Measurements from ENCODE around the gene MAF.
A peak's percentile ranks its signal among the peaks of the same experiment; 100 is the strongest.

MAF gene

DNA sequence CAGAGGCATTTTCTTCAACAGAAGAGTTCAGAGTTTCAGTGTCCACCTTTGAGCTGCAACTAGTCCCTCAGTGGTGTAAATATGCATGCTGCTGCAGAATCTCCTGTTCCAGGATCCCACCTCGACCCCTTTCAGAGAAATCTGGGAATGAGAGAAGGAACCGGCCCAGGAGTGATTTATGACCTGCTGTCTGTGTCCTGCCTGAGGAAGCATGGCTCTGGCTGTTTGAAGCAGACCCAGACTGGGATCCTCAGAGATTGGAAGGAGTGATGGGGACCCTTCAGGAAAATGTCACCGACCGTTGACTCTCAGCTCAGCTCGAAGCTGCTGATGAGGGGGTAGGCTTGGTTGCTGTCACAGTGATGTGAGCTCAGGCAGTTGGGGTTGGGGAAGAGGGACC, 8.4 kb upstream of the MAF start:
- H3K9ac ChIP-seq (ENCODE audit: low read length): no peak overlapping the region
- no peaks in the 10 kb centered on the region for H3K27me3 ChIP-seq (ENCODE audit: control insufficient read depth, insufficient read depth, low read length)
- no peaks in the 10 kb centered on the region for H3K36me3 ChIP-seq (ENCODE audit: control insufficient read depth, insufficient read depth, low read length)
- H3K4me1 ChIP-seq (ENCODE audit: control insufficient read depth, insufficient read depth, low read length): no peaks in the 10 kb centered on the region
- no peak overlapping the region for H3K4me3 ChIP-seq (ENCODE audit: low read length)
- H3K27ac ChIP-seq (ENCODE audit: low read depth, low read length): no peak overlapping the region

DNA sequence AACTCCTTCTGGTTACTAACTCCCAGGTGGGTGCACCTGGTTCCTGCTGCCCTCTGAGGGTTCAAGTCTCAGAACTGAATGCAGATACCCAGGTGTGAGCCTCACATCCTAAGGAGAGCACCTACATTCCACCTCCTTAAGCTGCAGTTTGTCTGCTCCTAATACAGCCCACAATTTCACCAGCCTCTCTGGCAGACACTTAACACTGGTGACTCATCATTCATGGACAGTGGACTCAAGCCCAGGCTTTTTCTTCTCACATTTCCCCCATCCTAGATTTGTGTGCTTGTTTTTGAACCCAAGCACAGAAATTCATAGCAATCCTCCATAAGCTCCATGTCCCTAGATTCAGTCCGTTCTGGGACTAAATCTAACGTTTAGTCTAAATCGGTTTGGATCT, 7.0 kb upstream of the MAF start:
- H3K4me1 ChIP-seq (ENCODE audit: control insufficient read depth, insufficient read depth, low read length): peaks cover 3% of the 10 kb centered on the region
- H3K36me3 ChIP-seq (ENCODE audit: control insufficient read depth, insufficient read depth, low read length): no peaks in the 10 kb centered on the region
- H3K4me3 ChIP-seq (ENCODE audit: low read length): no peak overlapping the region
- H3K27ac ChIP-seq (ENCODE audit: low read depth, low read length): no peak overlapping the region
- H3K27me3 ChIP-seq (ENCODE audit: control insufficient read depth, insufficient read depth, low read length): no peaks in the 10 kb centered on the region
- no peak overlapping the region for H3K9ac ChIP-seq (ENCODE audit: low read length)

DNA sequence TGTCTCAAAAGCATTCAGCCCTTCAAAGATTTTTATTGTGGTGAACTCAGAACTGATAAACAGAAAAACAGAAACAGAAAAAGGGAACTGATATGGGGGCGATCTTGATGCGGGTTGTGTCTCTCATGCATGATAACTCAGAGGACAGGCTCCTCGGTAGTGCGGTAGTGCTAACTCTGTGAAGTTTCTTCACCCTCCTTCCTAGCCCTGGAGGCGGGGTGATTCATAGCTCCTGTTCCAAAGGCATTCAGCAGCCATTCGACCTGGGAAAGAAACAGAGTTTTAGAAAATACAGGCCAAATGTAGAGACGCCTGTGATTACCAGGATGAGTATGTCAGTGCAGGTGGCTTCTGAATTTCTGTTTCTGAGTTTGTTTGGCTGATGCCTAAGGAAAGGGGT, 5.5 kb upstream of the MAF start:
- peaks cover 3% of the 10 kb centered on the region for H3K27me3 ChIP-seq (ENCODE audit: control insufficient read depth, insufficient read depth, low read length)
- H3K27ac ChIP-seq (ENCODE audit: low read depth, low read length): no peak overlapping the region
- H3K9ac ChIP-seq (ENCODE audit: low read length): no peak overlapping the region
- no peak overlapping the region for H3K4me3 ChIP-seq (ENCODE audit: low read length)
- peaks cover 6% of the 10 kb centered on the region for H3K4me1 ChIP-seq (ENCODE audit: control insufficient read depth, insufficient read depth, low read length)
- H3K36me3 ChIP-seq (ENCODE audit: control insufficient read depth, insufficient read depth, low read length): no peaks in the 10 kb centered on the region

DNA sequence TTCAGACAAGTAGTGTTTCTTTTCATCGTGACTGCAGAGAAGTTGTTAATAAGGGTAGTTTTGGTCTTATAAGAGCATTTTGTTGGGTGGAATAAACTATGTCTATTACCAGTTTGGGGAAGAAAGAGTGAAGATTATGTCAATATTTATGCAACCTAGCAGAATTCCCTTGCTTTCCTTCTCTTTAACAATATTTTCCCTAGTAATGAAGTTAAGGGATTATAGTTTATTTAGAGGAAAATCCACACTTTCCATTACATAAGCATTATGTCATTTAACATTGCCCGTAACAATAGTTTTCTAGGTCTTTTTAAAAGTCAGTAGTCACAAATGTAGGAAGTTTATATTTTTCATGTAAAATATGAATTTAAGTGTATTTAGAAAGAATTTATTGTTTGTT, 2.5 kb upstream of the MAF start:
- peaks cover 3% of the 10 kb centered on the region for H3K27me3 ChIP-seq (ENCODE audit: control insufficient read depth, insufficient read depth, low read length)
- H3K36me3 ChIP-seq (ENCODE audit: control insufficient read depth, insufficient read depth, low read length): no peaks in the 10 kb centered on the region
- H3K4me1 ChIP-seq (ENCODE audit: control insufficient read depth, insufficient read depth, low read length): peaks cover 6% of the 10 kb centered on the region
- H3K4me3 ChIP-seq (ENCODE audit: low read length): no peak overlapping the region
- H3K9ac ChIP-seq (ENCODE audit: low read length): no peak overlapping the region
- H3K27ac ChIP-seq (ENCODE audit: low read depth, low read length): no peak overlapping the region

DNA sequence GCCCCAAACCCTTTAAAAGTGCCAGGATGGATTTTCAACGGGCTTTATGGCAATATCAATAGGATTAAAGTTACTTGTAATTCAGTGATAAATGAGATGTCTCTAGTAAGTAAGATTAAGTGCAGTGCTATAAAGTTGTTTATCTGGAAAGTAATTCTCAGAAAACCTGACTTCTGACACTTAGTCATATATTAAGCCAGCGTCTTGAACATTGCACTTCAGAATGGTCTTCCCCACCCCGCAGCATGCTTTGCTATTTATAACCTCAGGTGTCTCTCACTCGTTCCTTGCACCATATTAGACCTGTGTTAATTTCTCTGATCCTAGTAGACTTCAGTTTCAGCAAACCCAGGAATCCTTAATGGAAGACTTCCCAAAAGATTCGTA, 2.1 kb upstream of the MAF start:
- H3K9ac ChIP-seq (ENCODE audit: low read length): no peak overlapping the region
- peaks cover 6% of the 10 kb centered on the region for H3K4me1 ChIP-seq (ENCODE audit: control insufficient read depth, insufficient read depth, low read length)
- peaks cover 3% of the 10 kb centered on the region for H3K27me3 ChIP-seq (ENCODE audit: control insufficient read depth, insufficient read depth, low read length)
- H3K36me3 ChIP-seq (ENCODE audit: control insufficient read depth, insufficient read depth, low read length): no peaks in the 10 kb centered on the region
- no peak overlapping the region for H3K4me3 ChIP-seq (ENCODE audit: low read length)
- H3K27ac ChIP-seq (ENCODE audit: low read depth, low read length): no peak overlapping the region

DNA sequence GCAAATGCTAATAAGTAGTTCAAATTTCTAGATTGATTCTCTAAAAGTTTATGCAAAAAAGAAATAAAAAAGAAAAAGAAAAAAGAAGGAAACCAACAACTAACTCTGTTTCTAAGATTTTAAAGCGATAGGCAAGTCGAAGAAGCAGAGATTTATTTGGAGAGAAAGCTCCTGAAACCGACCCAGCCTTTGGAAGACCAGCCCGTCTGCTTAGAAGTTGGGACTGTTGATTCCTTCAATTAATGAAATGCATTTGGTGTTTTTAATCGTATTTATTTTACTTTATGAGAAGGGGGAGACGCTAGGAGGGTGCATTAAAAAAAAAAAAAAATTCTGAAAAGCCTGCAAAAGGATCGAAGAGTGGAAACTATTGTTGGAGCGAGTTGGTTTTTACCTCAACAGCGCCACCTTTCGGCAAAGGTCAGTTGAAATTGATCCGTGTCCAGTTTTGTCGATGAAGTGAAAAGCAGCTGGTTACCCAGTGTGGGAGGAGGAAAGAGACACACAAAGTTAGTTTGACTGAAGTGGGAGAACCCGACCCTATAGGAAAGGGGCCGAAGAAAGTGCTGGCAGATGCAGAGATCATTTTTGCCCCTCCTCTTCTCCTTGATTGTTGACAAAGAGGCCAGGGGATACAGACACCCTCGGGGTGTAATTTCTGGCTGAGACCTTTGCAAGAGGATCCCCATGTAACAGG, 1.5 kb upstream of the MAF start:
- no peaks in the 10 kb centered on the region for H3K36me3 ChIP-seq (ENCODE audit: control insufficient read depth, insufficient read depth, low read length)
- peaks cover 6% of the 10 kb centered on the region for H3K4me1 ChIP-seq (ENCODE audit: control insufficient read depth, insufficient read depth, low read length)
- peak overlapping the region; percentile 63 for H3K27ac ChIP-seq (ENCODE audit: low read depth, low read length)
- H3K9ac ChIP-seq (ENCODE audit: low read length): no peak overlapping the region
- peaks cover 3% of the 10 kb centered on the region for H3K27me3 ChIP-seq (ENCODE audit: control insufficient read depth, insufficient read depth, low read length)
- peak overlapping the region; percentile 87 for H3K4me3 ChIP-seq (ENCODE audit: low read length)

DNA sequence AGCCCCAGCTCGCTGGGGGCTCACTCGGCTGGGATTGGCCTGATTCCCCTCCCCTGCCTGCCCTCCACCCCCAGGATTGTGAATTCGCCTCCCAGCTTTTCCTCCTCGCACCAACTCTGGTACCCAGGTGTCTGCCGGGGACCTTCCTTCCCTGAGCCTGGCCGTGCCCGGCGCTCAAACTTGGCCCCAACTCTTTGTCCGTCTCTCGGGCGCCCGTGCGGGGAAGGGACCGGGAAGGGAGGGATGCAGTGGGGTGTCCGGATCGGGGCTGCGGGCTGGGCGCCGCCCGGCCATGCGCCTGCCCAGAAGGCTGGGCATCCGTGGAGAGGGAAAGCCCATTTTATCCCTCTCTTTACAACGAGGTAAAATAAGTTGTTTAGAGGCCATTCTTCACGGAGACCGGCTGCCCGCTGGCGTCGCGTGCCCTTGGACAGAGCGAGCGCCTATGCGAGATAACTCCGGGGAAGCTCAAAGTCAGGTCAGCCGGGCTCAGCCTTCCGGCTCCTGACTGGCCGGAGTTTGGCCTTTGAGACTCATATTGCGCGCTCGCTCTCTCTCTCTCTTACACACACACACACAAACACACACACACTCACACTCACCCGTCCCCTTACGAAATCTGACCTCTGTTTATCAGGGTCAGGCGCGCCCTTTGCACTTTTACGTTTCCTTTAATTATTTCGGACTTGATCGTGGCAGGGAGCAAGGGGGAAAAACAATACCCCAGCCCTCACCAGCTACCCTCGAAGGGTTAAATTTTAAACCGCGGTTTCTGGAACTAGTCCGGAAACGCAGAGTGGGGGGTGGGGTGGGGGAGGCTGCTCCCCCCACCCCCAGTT, 774 bp upstream of the MAF start:
- peak overlapping the region; percentile 76 for H3K9ac ChIP-seq (ENCODE audit: low read length)
- no peaks in the 10 kb centered on the region for H3K36me3 ChIP-seq (ENCODE audit: control insufficient read depth, insufficient read depth, low read length)
- peak overlapping the region; percentile 87 for H3K4me3 ChIP-seq (ENCODE audit: low read length)
- H3K27me3 ChIP-seq (ENCODE audit: control insufficient read depth, insufficient read depth, low read length): peaks cover 3% of the 10 kb centered on the region
- peak overlapping the region; percentile 63 for H3K27ac ChIP-seq (ENCODE audit: low read depth, low read length)
- H3K4me1 ChIP-seq (ENCODE audit: control insufficient read depth, insufficient read depth, low read length): peaks cover 6% of the 10 kb centered on the region

DNA sequence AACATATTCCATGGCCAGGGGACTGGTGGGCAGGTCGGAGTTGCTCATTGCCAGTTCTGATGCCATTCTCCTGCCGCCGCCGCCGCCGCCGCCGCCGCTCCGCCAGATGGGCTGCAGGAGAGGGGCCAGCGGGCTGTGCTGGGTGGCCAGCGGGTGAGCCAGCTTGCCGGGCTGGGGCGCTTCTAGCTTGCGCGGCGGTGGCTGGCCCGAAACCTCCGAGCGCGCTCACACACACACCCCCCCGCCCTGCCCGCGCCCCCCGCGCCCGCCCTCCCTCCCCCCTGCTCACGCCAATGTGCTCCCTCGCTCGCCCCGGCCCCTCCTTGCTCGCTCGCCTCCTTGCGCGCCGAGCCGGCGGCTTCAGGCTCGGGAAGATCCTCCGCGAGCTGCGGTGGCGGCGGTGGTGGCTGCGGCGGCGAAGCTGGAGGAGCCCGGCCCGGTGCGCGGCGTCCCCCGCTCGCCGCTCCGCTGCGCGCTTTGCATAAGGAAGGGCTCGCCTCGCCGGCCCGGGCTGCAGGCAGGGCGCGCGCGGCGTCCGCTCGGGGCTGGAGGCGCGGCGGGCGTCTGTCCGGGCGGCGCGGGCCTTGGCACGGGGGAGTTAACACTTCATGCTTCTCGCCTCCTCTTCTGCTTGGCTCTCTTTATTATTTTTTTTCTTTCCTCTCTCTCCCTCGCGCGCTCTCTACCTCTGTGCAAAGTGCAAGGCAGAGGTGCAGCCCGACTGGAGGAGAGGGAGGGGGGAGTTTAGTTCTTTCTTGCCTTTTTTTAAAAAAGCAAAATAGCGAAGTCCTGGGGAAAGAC, 500 bp downstream of the MAF start:
- peak overlapping the region; percentile 87 for H3K4me3 ChIP-seq (ENCODE audit: low read length)
- peak overlapping the region; percentile 63 for H3K27ac ChIP-seq (ENCODE audit: low read depth, low read length)

DNA sequence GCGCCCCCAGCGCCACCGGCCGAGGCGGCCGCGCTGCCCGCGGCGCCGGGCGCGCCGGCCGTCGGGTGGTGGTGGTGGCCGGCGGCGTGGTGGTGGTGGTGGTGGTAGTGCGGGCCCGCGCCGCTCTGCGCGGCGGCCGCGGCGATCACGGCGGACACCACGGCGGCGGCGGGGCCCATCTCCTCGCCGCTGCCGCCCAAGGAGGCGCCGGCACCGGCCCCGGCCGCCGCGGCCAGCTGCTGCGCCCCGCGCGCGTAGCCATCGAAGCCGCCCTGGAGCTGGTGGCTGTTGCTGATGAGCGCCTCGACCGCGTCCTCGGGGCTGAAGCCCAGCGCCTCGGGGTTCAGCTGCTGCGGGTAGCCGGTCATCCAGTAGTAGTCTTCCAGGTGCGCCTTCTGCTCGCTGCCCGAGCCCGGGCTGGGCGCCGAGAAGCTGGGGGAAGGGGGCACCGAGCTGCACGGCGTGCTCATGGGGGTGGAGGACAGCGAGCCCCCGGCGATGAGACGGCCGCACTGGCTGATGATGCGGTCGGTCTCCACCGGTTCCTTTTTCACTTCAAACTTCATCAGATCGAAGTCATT, 1.2 kb downstream of the MAF start:
- Histone ChIP-seq H3K27ac (ENCODE audit: low read depth, low read length) (peak overlapping the region; percentile 62), H3K27me3 (ENCODE audit: control insufficient read depth, insufficient read depth, low read length) (peaks cover 3% of the 10 kb centered on the region), H3K4me3 (ENCODE audit: low read length) (peak overlapping the region; percentile 82), H3K9ac (ENCODE audit: low read length) (no peak overlapping the region), H3K36me3 (ENCODE audit: control insufficient read depth, insufficient read depth, low read length) (no peaks in the 10 kb centered on the region), H3K4me1 (ENCODE audit: control insufficient read depth, insufficient read depth, low read length) (peaks cover 6% of the 10 kb centered on the region)

More for the DNA sequence above, 500 bp downstream of the MAF start:
- Histone ChIP-seq H3K9ac (ENCODE audit: low read length) (peak overlapping the region; percentile 52), H3K36me3 (ENCODE audit: control insufficient read depth, insufficient read depth, low read length) (no peaks in the 10 kb centered on the region), H3K27me3 (ENCODE audit: control insufficient read depth, insufficient read depth, low read length) (peaks cover 3% of the 10 kb centered on the region), H3K4me1 (ENCODE audit: control insufficient read depth, insufficient read depth, low read length) (peaks cover 6% of the 10 kb centered on the region)

DNA sequence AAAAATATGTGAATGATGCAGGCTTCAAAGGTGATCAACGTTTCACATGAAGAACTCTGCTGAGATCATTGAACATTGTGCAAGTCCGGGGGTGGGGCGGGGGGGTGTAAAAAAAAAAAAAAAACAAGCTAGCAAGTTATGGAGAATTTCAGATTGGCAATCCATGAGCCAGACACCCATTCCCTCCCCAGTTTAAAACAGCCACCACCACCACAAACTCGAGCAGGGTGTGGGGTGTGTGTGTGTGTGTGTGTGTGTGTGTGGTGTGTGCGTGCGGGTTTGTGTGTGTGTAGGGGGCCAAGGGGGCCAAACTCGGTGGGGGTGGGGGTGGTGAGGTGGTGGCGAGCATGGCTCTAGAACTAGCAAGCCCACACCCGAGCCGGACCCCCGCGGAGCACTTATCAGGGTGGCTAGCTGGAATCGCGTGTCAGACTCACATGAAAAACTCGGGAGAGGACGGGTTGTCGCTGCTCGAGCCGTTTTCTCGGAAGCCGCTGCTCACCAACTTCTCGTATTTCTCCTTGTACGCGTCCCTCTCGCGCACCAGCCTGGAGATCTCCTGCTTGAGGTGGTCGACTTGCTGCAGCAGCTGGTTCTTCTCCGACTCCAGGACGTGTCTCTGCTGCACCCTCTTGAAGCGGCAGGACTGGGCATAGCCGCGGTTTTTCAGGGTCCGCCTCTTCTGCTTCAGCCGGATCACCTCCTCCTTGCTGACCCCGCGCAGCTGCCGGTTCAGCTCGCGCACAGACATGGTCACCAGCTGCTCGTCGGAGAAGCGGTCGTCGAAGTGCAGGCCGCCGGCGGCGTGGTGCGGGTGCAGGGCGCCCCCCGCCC, 2.0 kb downstream of the MAF start:
- H3K4me1 ChIP-seq (ENCODE audit: control insufficient read depth, insufficient read depth, low read length): peaks cover 6% of the 10 kb centered on the region
- peak overlapping the region; percentile 48 for H3K27ac ChIP-seq (ENCODE audit: low read depth, low read length)
- H3K9ac ChIP-seq (ENCODE audit: low read length): peak overlapping the region; percentile 58
- no peaks in the 10 kb centered on the region for H3K36me3 ChIP-seq (ENCODE audit: control insufficient read depth, insufficient read depth, low read length)
- peak overlapping the region; percentile 76 for H3K4me3 ChIP-seq (ENCODE audit: low read length)
- peaks cover 3% of the 10 kb centered on the region for H3K27me3 ChIP-seq (ENCODE audit: control insufficient read depth, insufficient read depth, low read length)

DNA sequence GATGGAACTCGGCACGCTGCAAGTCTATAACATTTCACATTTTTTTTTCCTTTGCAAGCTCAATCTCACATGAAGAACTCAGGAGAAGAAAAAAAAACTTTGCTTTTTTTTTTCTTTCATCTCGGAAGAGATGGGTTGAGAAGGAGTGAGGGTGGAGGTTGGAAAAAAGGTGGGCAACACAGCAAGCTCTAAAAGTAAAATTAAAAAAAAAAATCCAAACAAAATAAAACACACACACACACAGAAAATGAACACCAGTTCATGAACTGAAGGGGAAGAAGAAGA, 2.5 kb downstream of the MAF start:
- Histone ChIP-seq H3K27ac (ENCODE audit: low read depth, low read length) (no peak overlapping the region), H3K36me3 (ENCODE audit: control insufficient read depth, insufficient read depth, low read length) (no peaks in the 10 kb centered on the region), H3K4me1 (ENCODE audit: control insufficient read depth, insufficient read depth, low read length) (peaks cover 5% of the 10 kb centered on the region), H3K4me3 (ENCODE audit: low read length) (peak overlapping the region; percentile 76), H3K27me3 (ENCODE audit: control insufficient read depth, insufficient read depth, low read length) (peaks cover 3% of the 10 kb centered on the region), H3K9ac (ENCODE audit: low read length) (no peak overlapping the region)
